ENCODE data around the gene PCCA.

DNA sequence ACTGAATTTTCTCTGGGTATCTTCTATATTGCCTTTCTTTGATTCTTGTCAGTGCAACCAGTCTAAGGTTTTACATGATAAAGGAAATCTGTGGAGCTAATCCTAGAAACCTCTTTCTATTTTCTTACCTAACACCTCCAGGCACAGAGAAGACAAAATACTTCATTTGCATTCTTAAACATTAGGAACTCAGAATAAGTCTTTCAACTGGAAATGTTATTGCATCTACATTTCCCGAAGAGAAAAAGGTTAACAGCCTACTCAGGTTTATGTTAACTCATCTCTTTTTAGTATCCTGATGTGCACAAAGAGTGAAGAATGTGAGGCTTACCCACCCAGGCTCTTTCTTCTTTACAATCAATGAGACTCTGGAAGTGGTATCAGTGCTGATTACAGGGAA lies 106.7 kb downstream of the PCCA start:
- TF ChIP-seq, protein P1, sequence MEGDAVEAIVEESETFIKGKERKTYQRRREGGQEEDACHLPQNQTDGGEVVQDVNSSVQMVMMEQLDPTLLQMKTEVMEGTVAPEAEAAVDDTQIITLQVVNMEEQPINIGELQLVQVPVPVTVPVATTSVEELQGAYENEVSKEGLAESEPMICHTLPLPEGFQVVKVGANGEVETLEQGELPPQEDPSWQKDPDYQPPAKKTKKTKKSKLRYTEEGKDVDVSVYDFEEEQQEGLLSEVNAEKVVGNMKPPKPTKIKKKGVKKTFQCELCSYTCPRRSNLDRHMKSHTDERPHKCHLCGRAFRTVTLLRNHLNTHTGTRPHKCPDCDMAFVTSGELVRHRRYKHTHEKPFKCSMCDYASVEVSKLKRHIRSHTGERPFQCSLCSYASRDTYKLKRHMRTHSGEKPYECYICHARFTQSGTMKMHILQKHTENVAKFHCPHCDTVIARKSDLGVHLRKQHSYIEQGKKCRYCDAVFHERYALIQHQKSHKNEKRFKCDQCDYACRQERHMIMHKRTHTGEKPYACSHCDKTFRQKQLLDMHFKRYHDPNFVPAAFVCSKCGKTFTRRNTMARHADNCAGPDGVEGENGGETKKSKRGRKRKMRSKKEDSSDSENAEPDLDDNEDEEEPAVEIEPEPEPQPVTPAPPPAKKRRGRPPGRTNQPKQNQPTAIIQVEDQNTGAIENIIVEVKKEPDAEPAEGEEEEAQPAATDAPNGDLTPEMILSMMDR (conservative IDR thresholded peaks at IDR 0.05 in 1 of 2, IDR thresholded peaks at IDR 0.05 in 1 of 2; ENCODE audit: low read depth in 1 of 2, low read length in 2 of 2), result no peak
- TF ChIP-seq EZH2 (IDR thresholded peaks at IDR 0.05; ENCODE audit: low read length, missing control alignments), result no peak
